AG04449 (cell line): ENCODE data around the gene ZFP92.

Source experiments
- CTCF ChIA-PET: fragments of 350-600 bp; formaldehyde crosslinking; extraction: SDS; loops from one replicate; lab custom pipeline; 2021; ENCODE audit warnings: antibody characterized with exemption; lab: Yijun Ruan, JAX
- POLR2A ChIA-PET: fragments of 400-600, 350-600 bp; formaldehyde crosslinking; extraction: SDS; loops from one replicate; lab custom pipeline; 2020; ENCODE audit warnings: antibody characterized with exemption, inconsistent platforms; lab: Yijun Ruan, JAX
- DNase-seq: peaks from one replicate; pipeline ENCODE4 v3.0.0-alpha.2; 2010; ENCODE audit warnings: low read depth, low spot score
- H3K4me3 ChIP-seq: 2 replicates; pipeline ENCODE4 v1.5.1; 2011; ENCODE audit warnings: low read depth, mild to moderate bottlenecking, control low read depth, low read length
- TF ChIP-seq, protein P1 (sequence below): IDR thresholded peaks from one replicate; pipeline ENCODE4 v1.5.1; 2011; ENCODE audit warnings: mild to moderate bottlenecking, moderate library complexity, low read length, control low read depth, inconsistent platforms; ENCODE audit not compliant: insufficient read depth; ENCODE audit errors: missing control alignments

The ZFP92 gene

DNA sequence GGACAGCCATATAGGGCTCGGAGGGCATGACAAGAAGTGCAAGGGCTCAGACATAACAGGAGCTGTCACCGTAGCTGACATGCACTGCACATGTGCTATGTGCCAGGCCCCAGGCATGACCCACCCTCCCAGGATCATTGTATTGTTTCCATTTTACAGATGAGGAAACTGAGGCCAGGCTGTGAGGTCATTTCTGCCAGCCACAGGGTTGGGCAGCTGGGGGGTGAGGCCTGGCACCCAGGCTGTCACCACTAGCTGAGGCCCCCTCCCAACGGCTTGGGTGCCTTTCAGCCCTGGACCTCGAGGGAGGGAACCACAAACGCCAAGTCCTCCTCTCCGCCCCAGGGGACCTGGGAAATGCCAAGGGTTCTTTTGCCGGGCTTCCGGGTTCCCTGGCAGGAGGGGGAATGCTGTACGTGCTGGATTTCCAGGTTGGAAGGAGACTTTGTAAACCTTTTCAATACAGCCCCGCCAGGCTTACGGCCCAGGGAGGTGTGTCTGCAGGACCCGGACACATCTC lies 21.9 kb downstream of the ZFP92 start:
- POLR2A ChIA-PET = no interaction called here
- no peak for DNase-seq
- TF ChIP-seq, protein P1, sequence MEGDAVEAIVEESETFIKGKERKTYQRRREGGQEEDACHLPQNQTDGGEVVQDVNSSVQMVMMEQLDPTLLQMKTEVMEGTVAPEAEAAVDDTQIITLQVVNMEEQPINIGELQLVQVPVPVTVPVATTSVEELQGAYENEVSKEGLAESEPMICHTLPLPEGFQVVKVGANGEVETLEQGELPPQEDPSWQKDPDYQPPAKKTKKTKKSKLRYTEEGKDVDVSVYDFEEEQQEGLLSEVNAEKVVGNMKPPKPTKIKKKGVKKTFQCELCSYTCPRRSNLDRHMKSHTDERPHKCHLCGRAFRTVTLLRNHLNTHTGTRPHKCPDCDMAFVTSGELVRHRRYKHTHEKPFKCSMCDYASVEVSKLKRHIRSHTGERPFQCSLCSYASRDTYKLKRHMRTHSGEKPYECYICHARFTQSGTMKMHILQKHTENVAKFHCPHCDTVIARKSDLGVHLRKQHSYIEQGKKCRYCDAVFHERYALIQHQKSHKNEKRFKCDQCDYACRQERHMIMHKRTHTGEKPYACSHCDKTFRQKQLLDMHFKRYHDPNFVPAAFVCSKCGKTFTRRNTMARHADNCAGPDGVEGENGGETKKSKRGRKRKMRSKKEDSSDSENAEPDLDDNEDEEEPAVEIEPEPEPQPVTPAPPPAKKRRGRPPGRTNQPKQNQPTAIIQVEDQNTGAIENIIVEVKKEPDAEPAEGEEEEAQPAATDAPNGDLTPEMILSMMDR = no peak
- H3K4me3 ChIP-seq = no peak overlapping the region
- CTCF ChIA-PET = no interaction called here

DNA sequence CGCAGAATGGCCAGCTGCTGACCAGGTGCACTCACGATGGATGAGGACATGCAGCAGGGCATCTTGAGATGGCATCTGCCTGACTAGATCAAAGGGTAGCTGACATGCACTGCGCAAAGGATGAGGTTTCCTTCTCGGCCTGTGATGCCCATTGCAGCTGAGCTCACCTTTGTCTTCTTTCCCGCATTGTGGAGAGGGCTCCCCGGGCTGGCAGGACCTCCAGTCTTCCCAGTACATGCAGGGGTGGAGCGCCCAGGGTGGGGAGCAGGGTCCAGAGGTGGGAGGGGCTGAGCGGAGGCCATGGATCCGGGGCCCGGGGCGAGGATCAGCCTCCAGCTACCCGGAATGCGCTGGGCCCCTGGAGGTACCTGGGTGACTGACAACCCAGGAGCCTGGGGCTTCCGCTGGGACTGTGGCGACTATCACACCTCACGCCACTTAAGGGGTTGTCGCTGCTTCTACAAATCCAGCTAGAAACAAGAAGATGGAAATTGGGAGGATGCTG lies 22.6 kb downstream of the ZFP92 start:
- CTCF ChIA-PET = no interaction called here
- no peak for DNase-seq
- POLR2A ChIA-PET = no interaction called here

DNA sequence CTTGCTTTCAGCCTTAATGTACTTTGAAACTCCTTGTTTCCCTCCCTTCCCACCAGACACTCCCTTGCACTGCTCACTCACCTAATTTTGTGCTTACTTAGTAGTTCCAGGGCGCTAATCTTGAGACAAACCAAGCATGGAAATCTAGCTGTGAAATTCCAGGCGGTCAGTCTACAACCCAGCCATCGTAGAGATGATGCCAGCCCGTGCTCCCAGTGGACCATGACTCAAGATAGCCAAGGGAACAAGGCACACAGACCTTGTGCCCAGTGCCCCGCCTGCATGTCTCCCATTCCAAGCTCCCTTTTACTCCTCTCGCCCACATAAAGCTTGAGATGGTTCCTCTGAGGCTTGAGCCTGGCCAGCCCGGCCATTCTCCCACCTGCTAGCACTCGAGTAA lies 23.5 kb downstream of the ZFP92 start:
- no peak overlapping the region for H3K4me3 ChIP-seq
- POLR2A ChIA-PET = no interaction called here
- CTCF ChIA-PET = no interaction called here
- TF ChIP-seq, protein P1 = no peak
- no peak for DNase-seq

More for the DNA sequence above, 22.6 kb downstream of the ZFP92 start:
- TF ChIP-seq, protein P1 = no peak
- H3K4me3 ChIP-seq = no peak overlapping the region

DNA sequence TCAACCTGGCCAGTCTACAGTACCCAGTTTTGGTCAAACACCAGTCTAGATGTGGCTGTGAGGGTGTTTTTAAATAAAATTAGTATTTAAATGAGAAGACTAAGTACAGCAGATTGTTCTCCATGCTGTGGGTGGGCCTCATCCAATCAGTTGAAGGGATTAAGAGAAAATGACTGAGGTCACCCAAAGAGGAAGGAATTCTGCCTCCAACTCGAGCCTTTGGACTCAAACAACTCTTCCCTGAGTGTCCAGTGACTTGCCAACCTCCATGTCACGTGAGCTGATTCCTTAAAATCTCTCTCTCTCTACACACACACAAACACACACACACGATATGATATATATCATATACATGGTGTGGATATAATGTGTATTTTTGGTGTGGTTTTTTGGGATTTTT lies 24.6 kb downstream of the ZFP92 start:
- POLR2A ChIA-PET = no interaction called here
- TF ChIP-seq, protein P1 = no peak
- H3K4me3 ChIP-seq = no peak overlapping the region
- DNase-seq = no peak
- CTCF ChIA-PET = interaction anchor here (0.6 kb wide), 1 partner anchor 403 kb away, joined by 3 read pairs; no protein-coding TSS in a partner anchor

DNA sequence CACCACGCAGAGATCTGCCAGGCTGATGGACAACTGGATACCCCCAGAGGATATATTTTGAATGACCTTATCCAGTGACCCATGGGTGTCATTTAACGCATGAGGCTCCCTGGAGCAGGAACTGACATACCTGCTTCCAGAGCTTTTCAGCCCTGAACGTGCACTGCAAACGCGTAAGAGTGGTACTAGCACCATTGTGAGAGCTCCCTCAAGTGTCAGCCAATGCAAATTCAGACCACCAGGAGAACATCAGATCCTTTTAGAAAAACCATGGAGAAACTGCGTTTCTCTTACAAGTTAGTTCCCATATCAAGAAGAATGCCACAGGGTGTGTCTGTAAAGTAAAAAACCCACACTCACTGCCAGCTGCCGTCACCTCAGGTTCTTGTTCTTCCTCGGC lies 27.3 kb downstream of the ZFP92 start:
- no peak for DNase-seq
- CTCF ChIA-PET = interaction anchor here (0.9 to 2.3 kb wide), 7 partner anchors 13 to 480 kb away, joined by 3 to 15 read pairs (median 5); no protein-coding TSS in a partner anchor
- H3K4me3 ChIP-seq = no peak overlapping the region
- TF ChIP-seq, protein P1 = peak; percentile 31
- POLR2A ChIA-PET = no interaction called here

DNA sequence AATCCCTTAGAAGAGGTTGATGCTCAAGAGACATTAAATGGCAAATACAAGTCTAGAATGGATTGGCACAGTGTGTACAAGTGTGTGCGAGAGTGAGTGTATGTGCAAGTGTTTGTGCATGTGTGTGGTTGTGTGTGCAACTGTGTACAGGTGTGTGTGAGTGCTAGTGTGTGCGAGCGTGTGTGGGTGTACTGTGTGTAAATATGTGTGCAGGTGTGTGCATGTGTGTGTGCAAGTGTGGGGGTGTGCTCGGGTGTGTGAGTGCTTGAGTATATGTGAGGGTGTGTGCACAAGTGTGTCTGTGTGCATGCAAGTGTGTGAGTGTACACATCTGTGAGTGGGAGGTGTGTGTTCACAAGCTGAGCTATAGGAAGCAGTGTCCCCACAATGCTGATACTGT lies 28.7 kb downstream of the ZFP92 start:
- no peak overlapping the region for H3K4me3 ChIP-seq
- TF ChIP-seq, protein P1 = no peak
- POLR2A ChIA-PET = no interaction called here
- DNase-seq = no peak
- CTCF ChIA-PET = interaction anchor here (1.9 kb wide), 1 partner anchor 407 kb away, joined by 6 read pairs; no protein-coding TSS in a partner anchor
